ENCODE data around the gene KRTAP5-3. TPM values are rescaled to one million over a fixed set of nuclear protein-coding genes. Genes with fewer than 3 reads are reported as not detected.

Gene KRTAP5-3
- total and polyA plus RNA-seq, 7 donors, result not detected

DNA sequence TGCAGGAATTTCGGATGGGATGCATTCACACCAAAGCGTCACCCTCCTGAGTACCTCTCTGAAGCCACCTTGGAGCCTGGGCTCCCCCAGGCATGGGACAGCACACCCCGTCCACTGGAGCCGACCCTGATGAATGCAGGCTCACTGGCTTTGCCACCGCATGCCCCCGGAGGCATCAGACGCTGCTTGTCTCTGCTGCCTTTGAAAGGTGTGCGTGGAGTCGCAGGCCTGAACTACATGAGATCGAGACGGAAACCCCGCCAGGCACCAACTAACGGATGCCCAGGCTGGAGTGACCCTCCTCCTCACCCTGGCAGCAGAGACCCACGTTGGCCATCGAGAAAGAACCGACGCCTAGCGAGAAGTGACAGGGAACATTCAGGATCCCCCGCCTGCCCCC lies 43.8 kb upstream of the KRTAP5-3 start:
- DNase-seq, result no peak
- 80 to 82% (median 81%) methylated on average over 19 of the region's 19 CpGs for WGBS, 3 donors
- H3K4me3 ChIP-seq, result no peak overlapping the region
- no peaks in the 10 kb centered on the region for H3K36me3 ChIP-seq (ENCODE audit: insufficient read depth in 1 of 2, low read depth in 1 of 2)
- H3K27ac ChIP-seq, result no peak overlapping the region
- H3K4me1 ChIP-seq, result no peaks in the 10 kb centered on the region
- no peak for ATAC-seq
- intact Hi-C loops (cut with DNase I), result loop anchor here in 1 of 2 donors (1.0 to 5.0 kb wide), 2 partner anchors 40 to 180 kb away; no protein-coding TSS in a partner anchor
- TF ChIP-seq CTCF (IDR thresholded peaks at IDR 0.05), result no peak
- peaks cover 0 to 3% (median 0%) of the 10 kb centered on the region in 3 donors for H3K27me3 ChIP-seq (ENCODE audit: insufficient read depth in 3 of 3, low read length in 2 of 3)
- no peaks in the 10 kb centered on the region for H3K9me3 ChIP-seq

DNA sequence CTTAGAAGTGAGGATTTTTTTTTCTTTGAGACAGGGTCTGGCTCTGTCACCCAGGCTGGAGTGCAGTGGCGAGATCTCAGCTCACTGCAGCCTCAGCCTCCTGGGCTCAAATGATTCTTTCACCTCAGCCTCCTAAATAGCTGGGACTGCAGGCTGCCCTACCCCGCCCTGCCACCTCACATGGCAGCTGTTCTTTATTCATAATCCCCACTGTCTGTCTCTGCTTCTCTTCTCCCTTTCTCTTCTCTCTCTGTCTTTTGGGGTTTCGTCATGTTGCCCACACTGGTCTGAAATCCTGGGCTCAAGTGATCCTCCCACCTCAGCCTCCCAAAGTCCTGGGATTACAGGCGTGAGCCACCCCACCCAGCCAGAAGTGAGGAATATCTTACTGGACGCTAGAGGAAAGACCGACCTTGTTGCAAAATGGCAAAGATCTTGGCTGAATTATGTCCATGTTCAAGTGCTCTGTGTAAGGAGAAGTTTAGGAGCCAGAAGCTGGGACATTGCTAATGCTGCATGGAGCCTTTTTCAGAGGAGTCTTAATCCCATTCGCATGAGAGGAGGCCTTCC lies 43.2 kb upstream of the KRTAP5-3 start:
- Histone ChIP-seq H3K4me1 (no peaks in the 10 kb centered on the region), H3K4me3 (no peak overlapping the region), H3K9me3 (no peaks in the 10 kb centered on the region), H3K36me3 (ENCODE audit: insufficient read depth in 1 of 2, low read depth in 1 of 2) (no peaks in the 10 kb centered on the region), H3K27ac (no peak overlapping the region), H3K27me3 (ENCODE audit: insufficient read depth in 3 of 3, low read length in 2 of 3) (peaks cover 0 to 3% (median 0%) of the 10 kb centered on the region in 3 donors)
- DNase-seq (peak in 1 of 2 donors; percentile 3), ATAC-seq (no peak)
- intact Hi-C loops (cut with DNase I), result loop anchor here in 1 of 2 donors (5.0 kb wide), 1 partner anchor 41 kb away; no protein-coding TSS in a partner anchor
- 88 to 92% (median 90%) methylated on average over 7 of the region's 7 CpGs for WGBS, 3 donors
- TF ChIP-seq CTCF (IDR thresholded peaks at IDR 0.05), result no peak

- Histone ChIP-seq H3K9me3 (no peaks in the 10 kb centered on the region), H3K27ac (no peak overlapping the region), H3K36me3 (ENCODE audit: insufficient read depth in 1 of 2, low read depth in 1 of 2) (no peaks in the 10 kb centered on the region), H3K27me3 (ENCODE audit: insufficient read depth in 3 of 3, low read length in 2 of 3) (peaks cover 0 to 3% (median 0%) of the 10 kb centered on the region in 3 donors), H3K4me3 (no peak overlapping the region), H3K4me1 (no peaks in the 10 kb centered on the region)
- ATAC-seq (no peak), DNase-seq (peak in 1 of 2 donors; percentile 34)
- intact Hi-C loops (cut with DNase I), result loop anchor here in 1 of 2 donors (5.0 kb wide), 1 partner anchor 41 kb away; no protein-coding TSS in a partner anchor
- 78 to 82% (median 78%) methylated on average over 5 of the region's 5 CpGs for WGBS, 3 donors
- no peak for TF ChIP-seq CTCF (IDR thresholded peaks at IDR 0.05)
Observed at GRCh38 chr11:1650918-1651262, 42.6 kb upstream of the KRTAP5-3 start.

DNA sequence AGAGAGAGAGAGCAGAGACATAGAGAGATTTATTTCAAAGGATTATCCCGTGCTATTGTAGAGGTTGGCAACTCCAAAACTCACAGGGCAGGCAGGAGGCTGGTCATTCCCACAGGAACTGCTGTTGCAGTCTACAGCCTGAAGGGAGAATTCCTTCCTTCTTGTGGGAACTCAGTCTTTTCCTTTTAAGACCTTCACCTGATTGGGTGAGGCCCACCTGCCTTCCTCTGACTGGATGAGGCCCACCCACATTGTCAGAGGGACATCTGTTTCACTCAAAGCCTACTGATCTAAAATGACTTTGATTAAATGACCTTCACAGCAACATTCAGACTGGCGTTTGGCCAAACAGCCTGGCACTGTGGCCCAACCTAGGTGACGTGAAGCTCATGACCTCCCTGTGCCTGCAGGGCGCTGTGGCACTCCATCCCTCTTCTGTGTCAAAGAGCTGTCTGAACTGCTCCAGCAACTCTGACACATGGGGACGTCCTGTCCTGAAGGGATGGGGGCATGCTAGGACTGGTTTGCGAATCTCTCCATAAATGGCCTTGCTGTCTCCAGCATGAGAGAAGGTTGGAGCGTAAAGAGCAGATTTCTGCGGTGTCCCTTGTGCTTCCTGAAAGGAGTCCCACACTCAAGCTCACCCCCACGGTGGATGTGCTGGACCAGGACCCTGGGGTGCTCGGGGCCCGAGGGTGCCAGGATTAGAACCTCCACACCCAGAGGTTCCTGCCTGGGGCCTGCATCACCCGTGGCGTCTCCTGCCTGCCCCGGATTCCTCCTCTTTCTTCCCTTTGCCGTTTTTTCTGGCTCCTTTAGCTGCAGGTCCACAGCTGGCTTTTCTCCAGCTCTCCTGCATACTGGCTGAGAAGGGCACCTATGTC lies 42.0 kb upstream of the KRTAP5-3 start:
- no peak overlapping the region for H3K4me3 ChIP-seq
- H3K27me3 ChIP-seq (ENCODE audit: insufficient read depth in 3 of 3, low read length in 2 of 3), result peaks cover 0 to 3% (median 0%) of the 10 kb centered on the region in 3 donors
- no peaks in the 10 kb centered on the region for H3K4me1 ChIP-seq
- H3K36me3 ChIP-seq (ENCODE audit: insufficient read depth in 1 of 2, low read depth in 1 of 2), result no peaks in the 10 kb centered on the region
- ATAC-seq (no peak), DNase-seq (peak in 1 of 2 donors; percentile 35)
- H3K9me3 ChIP-seq, result no peaks in the 10 kb centered on the region
- 82 to 86% (median 83%) methylated on average over 15 of the region's 15 CpGs for WGBS, 3 donors
- no peak overlapping the region for H3K27ac ChIP-seq
- no peak for TF ChIP-seq CTCF (IDR thresholded peaks at IDR 0.05)
- intact Hi-C loops (cut with DNase I), result loop anchor here in 1 of 2 donors (5.0 kb wide), 1 partner anchor 42 kb away; no protein-coding TSS in a partner anchor
